Astrocyte (in vitro differentiated cells and primary cell): ENCODE results near the gene SNX22. TPM values are rescaled to one million over a fixed set of nuclear protein-coding genes. Genes with fewer than 3 reads are reported as not detected.

Experiments used
- DNase-seq: peaks from one replicate; pipeline ENCODE4 v3.0.0-alpha.2; 2010; ENCODE audit warnings: low read depth
- FAIRE-seq: peaks from 2 replicates; lab custom pipeline; 2011; peaks lifted over from hg19 to GRCh38; lab: Jason Lieb, UNC
- H2AFZ ChIP-seq: 2 replicates; pipeline ENCODE4 v1.6.0; 2012; ENCODE audit warnings: low read depth, low read length, inconsistent platforms
- H3K27ac ChIP-seq: 2 replicates; pipeline ENCODE4 v1.5.1; 2011; ENCODE audit warnings: low read depth, low read length, inconsistent platforms
- H3K27me3 ChIP-seq: 2 replicates; pipeline ENCODE4 v1.6.0; 2011; ENCODE audit warnings: low read length, inconsistent platforms; ENCODE audit not compliant: insufficient read depth
- H3K36me3 ChIP-seq: 2 replicates; pipeline ENCODE4 v1.5.1; 2011; ENCODE audit warnings: low read length, inconsistent platforms; ENCODE audit not compliant: insufficient read depth
- H3K4me1 ChIP-seq: 2 replicates; pipeline ENCODE4 v1.5.1; 2011; ENCODE audit warnings: low read length, inconsistent platforms; ENCODE audit not compliant: insufficient read depth
- H3K4me2 ChIP-seq: 2 replicates; pipeline ENCODE4 v1.6.0; 2012; ENCODE audit warnings: low read length, inconsistent platforms
- H3K4me3 ChIP-seq: 2 replicates; pipeline ENCODE4 v1.5.1; 2011; ENCODE audit warnings: low read depth, mild to moderate bottlenecking, low read length, inconsistent platforms; ENCODE audit not compliant: insufficient read depth
- H3K79me2 ChIP-seq: 2 replicates; pipeline ENCODE4 v1.6.0; 2012; ENCODE audit warnings: mild to moderate bottlenecking, low read length, inconsistent platforms; ENCODE audit not compliant: insufficient read depth
- H3K9ac ChIP-seq: 2 replicates; pipeline ENCODE4 v1.6.0; 2012; ENCODE audit warnings: mild to moderate bottlenecking, low read length, inconsistent platforms
- H3K9me3 ChIP-seq: 2 replicates; pipeline ENCODE4 v1.5.1; 2012; ENCODE audit warnings: low read depth, mild to moderate bottlenecking, low read length, inconsistent platforms; ENCODE audit not compliant: insufficient read depth
- H4K20me1 ChIP-seq: 2 replicates; pipeline ENCODE4 v1.6.0; 2012; ENCODE audit warnings: low read length, inconsistent platforms; ENCODE audit not compliant: insufficient read depth
- H3K27ac Mint-ChIP-seq: one replicate; pipeline ENCODE4 v1.8.0; 2021; ENCODE audit warnings: mild to moderate bottlenecking, mixed read lengths; ENCODE audit not compliant: unreplicated experiment
- H3K27me3 Mint-ChIP-seq: one replicate; pipeline ENCODE4 v1.8.0; 2021; ENCODE audit warnings: low read depth, mixed read lengths; ENCODE audit not compliant: unreplicated experiment
- H3K36me3 Mint-ChIP-seq: one replicate; pipeline ENCODE4 v1.8.0; 2021; ENCODE audit warnings: low read depth, mixed read lengths; ENCODE audit not compliant: unreplicated experiment
- H3K4me1 Mint-ChIP-seq: one replicate; pipeline ENCODE4 v1.8.0; 2021; ENCODE audit warnings: low read depth, mixed read lengths; ENCODE audit not compliant: unreplicated experiment
- H3K4me3 Mint-ChIP-seq: one replicate; pipeline ENCODE4 v1.8.0; 2021; ENCODE audit warnings: mild to moderate bottlenecking, moderate library complexity, mixed read lengths; ENCODE audit not compliant: unreplicated experiment
- H3K9me3 Mint-ChIP-seq: one replicate; pipeline ENCODE4 v1.8.0; 2021; ENCODE audit warnings: mild to moderate bottlenecking, mixed read lengths; ENCODE audit not compliant: unreplicated experiment
- EZH2 ChIP-seq: IDR thresholded peaks from 2 replicates; pipeline ENCODE4 v1.6.1; 2012; ENCODE audit warnings: mild to moderate bottlenecking, low read length, inconsistent platforms; ENCODE audit not compliant: insufficient read depth
- total RNA-seq: library from RNA; stranded (reverse); gene quantifications from 2 replicates; pipeline ENCODE4 v1.2.1, GENCODE V29; 2021
- TF ChIP-seq, protein P1 (sequence below): IDR thresholded peaks from 2 replicates; pipeline ENCODE4 v1.5.1; 2011; ENCODE audit warnings: low read depth, mild to moderate bottlenecking, inconsistent platforms, low read length, moderate library complexity; ENCODE audit not compliant: insufficient read depth

The SNX22 gene
- total RNA-seq, 1 donor from 2014 or later, result 0.27 TPM

- H3K4me3 ChIP-seq, result no peak overlapping the region
- Mint-ChIP-seq H3K36me3 (peaks cover 6% of the 10 kb centered on the region), H3K9me3 (no peaks in the 10 kb centered on the region), H3K27ac (no peak overlapping the region), H3K4me3 (no peak overlapping the region), H3K4me1 (no peaks in the 10 kb centered on the region), H3K27me3 (no peaks in the 10 kb centered on the region)
- no peaks in the 10 kb centered on the region for H3K9me3 ChIP-seq
- no peak for FAIRE-seq
- H3K36me3 ChIP-seq, result peaks cover 12% of the 10 kb centered on the region
- TF ChIP-seq, protein P1, sequence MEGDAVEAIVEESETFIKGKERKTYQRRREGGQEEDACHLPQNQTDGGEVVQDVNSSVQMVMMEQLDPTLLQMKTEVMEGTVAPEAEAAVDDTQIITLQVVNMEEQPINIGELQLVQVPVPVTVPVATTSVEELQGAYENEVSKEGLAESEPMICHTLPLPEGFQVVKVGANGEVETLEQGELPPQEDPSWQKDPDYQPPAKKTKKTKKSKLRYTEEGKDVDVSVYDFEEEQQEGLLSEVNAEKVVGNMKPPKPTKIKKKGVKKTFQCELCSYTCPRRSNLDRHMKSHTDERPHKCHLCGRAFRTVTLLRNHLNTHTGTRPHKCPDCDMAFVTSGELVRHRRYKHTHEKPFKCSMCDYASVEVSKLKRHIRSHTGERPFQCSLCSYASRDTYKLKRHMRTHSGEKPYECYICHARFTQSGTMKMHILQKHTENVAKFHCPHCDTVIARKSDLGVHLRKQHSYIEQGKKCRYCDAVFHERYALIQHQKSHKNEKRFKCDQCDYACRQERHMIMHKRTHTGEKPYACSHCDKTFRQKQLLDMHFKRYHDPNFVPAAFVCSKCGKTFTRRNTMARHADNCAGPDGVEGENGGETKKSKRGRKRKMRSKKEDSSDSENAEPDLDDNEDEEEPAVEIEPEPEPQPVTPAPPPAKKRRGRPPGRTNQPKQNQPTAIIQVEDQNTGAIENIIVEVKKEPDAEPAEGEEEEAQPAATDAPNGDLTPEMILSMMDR, result no peak
- no peak for TF ChIP-seq EZH2
- no peaks in the 10 kb centered on the region for H3K27me3 ChIP-seq
- H3K27ac ChIP-seq, result no peak overlapping the region
- no peak overlapping the region for H3K9ac ChIP-seq
- H3K79me2 ChIP-seq, result no peaks in the 10 kb centered on the region
- no peaks in the 10 kb centered on the region for H4K20me1 ChIP-seq
- no peak for DNase-seq
- H3K4me1 ChIP-seq, result no peaks in the 10 kb centered on the region
- H3K4me2 ChIP-seq, result no peak overlapping the region
- no peak overlapping the region for H2AFZ ChIP-seq
These were observed 40.7 kb downstream of the SNX22 start for GRCh38 chr15:64191971-64192830.

DNA sequence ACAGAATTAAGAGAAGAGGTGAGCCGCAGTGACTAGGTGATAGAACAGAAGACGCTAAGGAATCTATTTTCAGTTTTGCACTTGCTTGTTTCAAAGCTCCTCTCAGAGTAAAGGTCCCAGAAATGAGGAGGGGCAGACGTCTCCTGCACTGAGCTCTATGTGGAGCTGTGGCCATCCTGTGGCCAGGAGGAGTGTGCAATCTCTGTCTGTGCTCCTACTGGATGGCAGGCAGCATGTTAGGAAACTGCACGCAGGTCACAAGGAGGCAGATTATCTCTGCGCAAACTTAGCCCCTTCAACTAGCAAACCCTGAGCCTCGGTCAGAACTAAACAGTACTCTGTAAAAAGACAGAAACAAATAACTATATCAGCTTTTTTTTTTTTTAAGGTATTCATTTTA lies 42.4 kb downstream of the SNX22 start:
- no peak overlapping the region for H3K27ac Mint-ChIP-seq
- Histone ChIP-seq H3K4me2 (no peak overlapping the region), H3K27me3 (no peaks in the 10 kb centered on the region), H3K9ac (no peak overlapping the region), H3K36me3 (peaks cover 6% of the 10 kb centered on the region), H4K20me1 (no peaks in the 10 kb centered on the region), H3K9me3 (no peaks in the 10 kb centered on the region), H3K27ac (no peak overlapping the region), H3K4me3 (no peak overlapping the region), H2AFZ (no peak overlapping the region), H3K79me2 (no peaks in the 10 kb centered on the region), H3K4me1 (no peaks in the 10 kb centered on the region)
- FAIRE-seq (no peak), DNase-seq (no peak)
- H3K27me3 Mint-ChIP-seq, result no peaks in the 10 kb centered on the region
- H3K4me1 Mint-ChIP-seq, result no peaks in the 10 kb centered on the region
- peaks cover 8% of the 10 kb centered on the region for H3K36me3 Mint-ChIP-seq
- TF ChIP-seq, protein P1, result no peak
- TF ChIP-seq EZH2, result no peak
- no peaks in the 10 kb centered on the region for H3K9me3 Mint-ChIP-seq
- H3K4me3 Mint-ChIP-seq, result no peak overlapping the region

DNA sequence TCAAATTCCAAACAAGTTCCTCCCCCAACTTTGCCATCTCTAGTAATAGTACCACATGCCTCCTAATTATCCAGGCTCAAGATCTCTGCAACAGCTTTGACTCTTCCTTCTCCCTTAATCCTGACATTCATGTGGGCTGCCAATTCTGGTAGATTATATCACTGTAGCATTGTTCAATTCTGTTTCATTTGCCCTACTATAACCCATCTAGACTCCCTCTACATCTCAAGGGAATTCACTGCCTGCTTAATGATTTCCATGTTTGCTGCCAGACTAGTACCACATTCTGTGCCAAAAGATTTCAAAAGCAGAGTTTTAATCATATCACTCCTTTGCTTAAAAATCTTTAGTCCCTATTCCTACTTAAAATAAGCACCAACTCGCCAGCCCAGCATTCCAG lies 45.9 kb downstream of the SNX22 start:
- Mint-ChIP-seq H3K27ac (no peak overlapping the region), H3K36me3 (peaks cover 10% of the 10 kb centered on the region), H3K4me3 (no peak overlapping the region), H3K4me1 (no peaks in the 10 kb centered on the region), H3K27me3 (no peaks in the 10 kb centered on the region), H3K9me3 (no peaks in the 10 kb centered on the region)
- FAIRE-seq (no peak), DNase-seq (no peak)
- H3K27ac ChIP-seq, result no peak overlapping the region
- H3K4me2 ChIP-seq, result no peak overlapping the region
- H3K9me3 ChIP-seq, result no peaks in the 10 kb centered on the region
- no peaks in the 10 kb centered on the region for H3K79me2 ChIP-seq
- H3K4me3 ChIP-seq, result no peak overlapping the region
- H2AFZ ChIP-seq, result no peak overlapping the region
- no peak overlapping the region for H3K9ac ChIP-seq
- H4K20me1 ChIP-seq, result no peaks in the 10 kb centered on the region
- peaks cover 12% of the 10 kb centered on the region for H3K36me3 ChIP-seq
- no peaks in the 10 kb centered on the region for H3K4me1 ChIP-seq
- H3K27me3 ChIP-seq, result no peaks in the 10 kb centered on the region
- no peak for TF ChIP-seq EZH2
- TF ChIP-seq, protein P1, result no peak
